HG03378 (cell line): ENCODE data around the gene GALNT5.
A peak's percentile ranks its signal among the peaks of the same experiment; 100 is the strongest.
"Not testable (repeated sequence)": the region's sequence is repeated elsewhere in the genome, so short reads cannot be mapped to it uniquely, and the experiment has no call there.

Experiments
- ATAC-seq: cut with Tn5 transposase; IDR thresholded peaks from one replicate; pipeline ENCODE4 v1.9.1; 2021; ENCODE audit warnings: mild to moderate bottlenecking, moderate library complexity; ENCODE audit not compliant: unreplicated experiment

GALNT5 gene

DNA sequence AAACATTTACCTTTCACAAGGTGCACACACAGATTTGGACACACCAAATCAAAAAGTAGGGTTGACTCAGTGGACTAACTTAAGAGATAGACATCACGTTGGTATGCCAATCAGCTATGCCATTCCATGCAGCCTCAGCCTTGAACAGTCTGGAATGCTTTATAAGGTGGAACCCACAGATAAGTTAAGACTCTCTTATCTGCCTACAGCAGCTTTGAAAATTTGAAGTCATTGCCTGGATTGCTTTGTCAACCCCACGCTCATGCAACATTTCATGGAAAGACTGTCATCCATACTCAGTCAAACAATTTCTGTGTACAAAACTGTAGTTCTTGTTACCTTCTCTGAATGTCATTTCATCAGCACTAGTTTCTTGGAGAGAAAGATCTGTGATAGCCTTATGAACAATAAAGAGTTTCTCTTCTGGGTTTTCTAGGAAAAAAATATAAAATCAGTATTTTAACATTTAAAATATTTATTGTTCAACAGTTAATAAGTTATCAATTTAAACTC lies 66.9 kb downstream of the GALNT5 start:
- ATAC-seq: no peak

DNA sequence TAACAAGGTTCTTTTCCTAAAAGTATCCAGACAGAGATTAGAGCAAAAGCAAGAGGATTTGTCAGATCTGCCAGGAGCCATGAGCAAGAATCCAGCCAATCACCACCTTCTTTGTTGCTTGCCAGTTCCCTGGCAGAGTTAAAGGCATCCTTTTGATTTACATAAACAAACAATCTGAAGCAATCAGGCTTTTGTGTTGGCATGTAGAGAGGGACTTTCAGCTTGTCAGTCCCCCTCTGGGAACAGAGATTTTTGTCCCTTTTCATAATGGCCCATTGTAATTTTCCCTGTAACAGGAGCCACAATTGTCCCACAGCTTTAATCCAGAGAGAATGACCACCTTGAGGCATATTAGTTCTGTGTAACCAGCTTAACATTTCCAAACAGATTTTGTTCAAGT lies 68.3 kb downstream of the GALNT5 start, which contains the start of gene ERMN:
Gene ERMN, minus strand, starts transcription at position 39 of the 400 bp plus-strand sequence. CDS start 182 bp downstream, outside the sequence.
- no peak for ATAC-seq

DNA sequence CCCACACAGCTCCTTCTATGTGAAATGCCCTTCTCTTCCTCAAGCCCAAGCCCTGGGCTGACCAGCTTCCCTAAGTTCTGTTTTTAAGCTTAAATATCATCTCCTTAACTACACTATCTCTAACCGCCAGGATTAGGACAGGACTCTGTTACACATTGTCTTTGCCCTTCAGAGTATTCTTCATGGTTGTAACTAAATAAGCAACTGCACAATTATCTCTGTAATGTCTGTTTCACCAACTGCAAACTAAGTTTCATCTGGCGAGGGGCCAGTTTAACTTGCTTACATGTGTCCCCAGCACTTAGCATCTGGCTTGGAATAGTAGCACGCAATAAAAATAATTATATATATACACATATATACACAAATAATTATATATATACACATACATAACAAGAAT lies 69.2 kb downstream of the GALNT5 start:
- ATAC-seq: no peak

DNA sequence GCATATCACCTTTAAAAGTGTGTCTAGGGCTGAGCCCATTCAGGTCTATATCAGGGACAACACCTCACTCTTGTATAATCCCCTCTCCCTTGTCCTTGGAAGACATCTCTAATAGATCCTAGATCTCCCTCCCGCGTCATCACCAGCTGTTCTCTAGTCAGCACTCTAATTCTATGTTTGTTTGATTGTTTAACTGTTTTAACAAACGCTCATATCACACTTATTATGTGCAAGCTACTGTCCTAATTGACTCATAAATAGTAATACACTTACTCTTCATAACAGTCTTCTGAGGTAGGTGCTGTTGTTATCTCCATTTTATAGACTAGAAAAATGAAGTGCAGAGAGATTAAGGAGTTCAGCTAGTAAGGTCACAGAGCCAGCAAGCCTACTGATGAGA lies 69.7 kb downstream of the GALNT5 start:
- ATAC-seq: peak; percentile 28

GRCh38 chr2:157327621-157328500 lies 70.4 kb downstream of the GALNT5 start:
- peak; percentile 98 for ATAC-seq

GRCh38 chr2:157329524-157329923 lies 72.0 kb downstream of the GALNT5 start:
- ATAC-seq: no peak

DNA sequence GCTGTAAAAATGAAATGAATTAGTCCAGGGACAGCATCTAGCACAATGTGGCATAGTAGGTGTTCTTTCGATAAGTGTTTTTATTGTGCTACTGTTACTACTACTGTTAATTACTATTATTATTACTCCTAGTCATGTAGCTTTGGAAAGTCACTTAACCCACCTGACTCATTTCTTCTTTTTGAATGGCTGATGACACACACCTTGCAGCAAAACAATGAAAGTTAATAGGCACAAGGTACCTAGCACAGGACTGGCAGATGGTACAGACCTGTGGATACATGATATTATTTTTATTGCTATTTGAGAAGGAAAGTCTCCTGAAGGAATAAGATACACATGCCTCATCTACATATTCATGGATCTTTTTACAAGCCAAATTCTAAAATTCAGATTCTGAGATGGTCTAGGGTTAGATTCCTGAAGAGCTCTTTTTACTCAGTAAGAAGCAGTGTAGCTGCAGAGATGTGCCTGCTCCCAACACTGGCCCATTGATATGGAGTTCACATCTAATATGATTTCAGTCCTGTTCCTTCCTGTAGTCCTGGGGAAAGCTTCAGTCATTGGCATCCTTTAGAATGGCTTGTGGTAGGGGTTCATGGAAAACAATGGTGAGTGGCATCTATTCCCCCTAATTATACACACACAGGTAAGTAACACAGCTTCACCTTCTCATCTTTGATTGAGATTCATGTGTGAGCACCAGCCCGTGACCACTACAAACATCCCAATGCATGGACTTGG lies 76.0 kb downstream of the GALNT5 start:
- ATAC-seq: no peak

DNA sequence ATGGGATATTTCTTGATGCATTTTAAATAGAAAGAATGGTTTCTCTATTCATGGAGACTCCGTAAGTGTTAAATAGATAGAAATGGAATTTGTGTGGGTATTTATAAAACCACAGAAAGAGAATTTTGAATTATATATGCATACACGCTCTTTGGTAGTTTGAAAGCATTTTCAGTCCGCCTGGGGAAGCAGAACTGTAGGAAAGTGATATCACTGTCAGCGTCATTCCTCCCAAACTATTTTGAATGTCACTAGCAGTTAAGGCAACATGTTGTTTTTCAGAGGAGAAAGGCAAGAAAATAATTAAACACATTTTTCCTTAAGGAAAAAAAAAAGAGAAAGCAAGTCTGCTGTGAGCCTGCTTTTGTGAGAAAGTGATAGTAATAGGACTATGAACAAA lies 76.8 kb downstream of the GALNT5 start:
- ATAC-seq: no peak

GRCh38 chr2:157334797-157335196 lies 77.3 kb downstream of the GALNT5 start:
- ATAC-seq: no peak

GRCh38 chr2:157336137-157337010 lies 78.9 kb downstream of the GALNT5 start:
- peak; percentile 68 for ATAC-seq

DNA sequence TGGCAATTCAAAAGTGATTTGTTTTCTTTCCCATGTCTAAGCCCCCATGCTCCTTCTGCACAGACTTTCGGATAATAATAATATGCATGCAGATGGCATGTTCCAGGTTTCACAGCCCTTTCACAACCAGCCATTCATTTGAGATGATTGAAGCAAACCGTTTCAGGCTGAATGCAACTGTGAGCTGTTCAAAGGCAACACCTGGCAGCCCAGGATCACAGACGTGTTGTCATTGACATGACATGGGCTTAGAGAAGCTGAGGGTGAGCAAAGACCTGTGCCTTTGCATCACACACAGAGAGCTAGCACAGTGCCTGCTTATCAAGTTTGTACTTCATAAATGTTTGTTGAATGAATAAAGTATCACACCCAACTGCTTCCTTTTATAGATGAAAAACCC lies 80.5 kb downstream of the GALNT5 start:
- no peak for ATAC-seq

DNA sequence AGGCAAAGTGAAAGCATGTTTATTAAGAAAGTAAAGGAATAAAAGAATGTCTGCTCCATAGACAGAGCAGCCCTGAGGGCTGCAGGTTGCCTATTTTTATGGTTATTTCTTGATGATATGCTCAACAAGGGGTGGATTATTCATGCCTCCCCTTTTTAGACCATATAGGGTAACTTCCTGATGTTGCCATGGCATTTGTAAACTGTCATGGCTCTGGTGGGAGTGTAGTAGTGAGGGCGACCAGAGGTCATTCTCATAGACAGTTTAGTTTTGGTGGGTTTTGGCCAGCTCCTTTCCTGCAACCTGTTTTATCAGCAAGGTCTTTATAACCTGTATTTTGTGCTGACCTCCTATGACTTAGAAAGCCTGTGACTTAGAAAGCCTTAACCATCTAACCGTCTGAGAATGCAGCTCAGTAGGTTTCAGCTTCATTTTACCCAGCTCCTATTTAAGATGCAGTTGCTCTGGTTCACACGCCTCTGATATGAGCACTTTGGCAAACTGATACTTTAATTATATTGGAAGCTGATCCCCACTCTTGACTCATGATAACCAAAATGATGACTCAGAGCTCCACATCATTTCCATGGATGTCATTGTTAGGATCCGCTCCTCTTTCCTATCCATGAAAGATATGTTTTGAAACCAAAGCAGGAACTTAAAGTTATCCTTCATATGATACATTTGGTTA lies 82.6 kb downstream of the GALNT5 start:
- no peak for ATAC-seq

GRCh38 chr2:157341381-157341780 lies 83.9 kb downstream of the GALNT5 start:
- ATAC-seq: not testable (repeated sequence)

DNA sequence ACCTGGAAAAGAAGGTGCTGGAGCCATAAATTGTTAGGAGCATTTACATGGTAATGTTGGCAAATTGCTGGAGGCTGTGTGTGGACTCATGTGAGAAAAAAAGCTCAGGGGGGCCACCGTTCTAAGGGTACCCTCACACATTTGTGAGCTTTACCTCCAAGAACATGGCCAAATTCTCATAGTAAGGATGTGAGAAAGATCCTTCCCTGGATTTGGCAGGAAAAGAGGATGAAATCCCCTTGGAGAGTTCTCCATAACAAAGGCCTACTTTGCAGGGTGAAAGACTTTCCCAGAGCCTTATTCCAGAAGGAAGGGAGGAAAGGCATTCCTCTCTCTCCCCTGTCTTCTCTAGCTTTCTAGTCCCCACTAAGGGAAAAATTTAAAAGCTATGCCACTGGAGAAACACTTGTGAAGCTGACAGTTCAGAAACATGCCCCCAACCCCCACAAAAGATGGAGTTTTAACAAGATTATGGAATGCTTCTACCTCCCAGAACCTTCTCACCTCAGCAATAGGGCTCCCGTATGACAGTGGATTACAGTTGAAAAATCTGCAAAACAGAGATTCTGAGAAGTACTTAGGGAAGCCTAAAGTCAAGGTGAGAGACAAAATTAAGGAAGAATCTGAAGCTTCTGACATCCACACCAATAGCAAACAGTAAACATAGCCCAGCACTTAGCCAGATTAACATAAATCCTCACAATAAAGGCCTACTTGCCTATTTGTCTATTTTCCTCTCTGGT lies 88.3 kb downstream of the GALNT5 start:
- ATAC-seq: no peak

GRCh38 chr2:157348291-157348921 lies 90.9 kb downstream of the GALNT5 start:
- ATAC-seq: no peak

- no peak for ATAC-seq
Observed at GRCh38 chr2:157349949-157350515, 92.5 kb downstream of the GALNT5 start.

- ATAC-seq: no peak
Observed at GRCh38 chr2:157355618-157356017, 98.1 kb downstream of the GALNT5 start.

DNA sequence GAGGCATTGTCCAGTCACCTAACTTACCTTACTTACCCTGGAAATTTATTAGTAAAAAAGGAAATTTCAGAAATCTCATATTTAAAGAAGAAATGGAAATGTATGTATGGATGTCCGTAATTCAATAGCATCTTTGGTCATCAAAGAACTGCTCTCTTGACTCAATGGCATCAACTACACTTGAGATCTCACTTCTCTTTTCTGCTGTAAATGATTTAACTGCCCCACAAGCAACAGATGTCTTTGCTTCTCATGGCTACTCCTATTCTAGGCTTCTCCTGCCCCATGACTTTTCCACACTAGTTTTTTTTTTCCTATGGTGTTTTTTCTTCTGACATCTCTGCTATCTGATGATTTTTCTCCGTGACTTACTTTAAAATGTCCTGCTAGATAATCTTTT lies 102.1 kb downstream of the GALNT5 start:
- peak; percentile 28 for ATAC-seq

DNA sequence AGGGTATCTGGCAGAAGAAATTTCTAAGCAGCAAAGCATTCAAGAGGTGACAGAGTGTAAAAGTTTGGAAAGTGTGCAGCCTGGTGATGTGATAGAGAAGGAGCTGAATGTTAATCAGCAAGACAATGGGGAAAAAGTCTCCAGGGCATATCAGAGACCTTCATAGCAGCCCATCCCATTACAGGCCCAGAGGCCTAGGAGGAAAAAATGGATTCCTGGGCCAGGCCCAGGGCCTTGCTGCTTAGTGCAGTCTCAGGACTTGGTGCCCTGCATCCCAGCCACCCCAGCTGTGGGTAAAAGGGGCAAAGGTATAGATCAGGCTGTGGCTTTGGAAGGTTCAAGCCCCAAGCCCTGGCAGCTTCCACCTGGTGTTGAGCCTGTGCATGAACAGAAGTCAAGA lies 104.0 kb downstream of the GALNT5 start:
- ATAC-seq: no peak
